Measurements from ENCODE around the gene MEPE.

DNA sequence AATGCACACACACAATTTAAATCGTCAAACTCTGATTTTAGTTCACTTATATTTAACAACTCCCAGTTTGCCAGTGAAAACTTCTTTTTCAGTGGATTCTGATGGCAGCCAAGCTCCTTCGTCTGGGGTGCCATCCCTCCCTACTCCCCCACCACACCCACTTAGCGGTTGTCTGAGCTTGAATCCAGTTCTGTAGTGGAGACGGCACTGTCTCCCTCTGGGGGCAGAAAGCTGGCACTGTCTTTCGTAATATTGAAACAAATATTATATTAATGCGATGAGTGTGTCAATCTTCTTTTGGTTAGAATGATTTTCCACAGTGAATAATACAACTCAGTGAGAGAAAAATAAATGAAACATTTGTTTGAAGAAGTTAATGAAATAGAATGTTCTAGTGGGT is 5.4 kb downstream of the MEPE start:
- no peak for TF ChIP-seq POLR2A (IDR thresholded peaks at IDR 0.05; ENCODE audit: low read depth, low read length)
- TF ChIP-seq TAF1 (IDR thresholded peaks at IDR 0.05; ENCODE audit: borderline replicate concordance, low read depth, low read length), result no peak
